ENCODE results near the gene ARHGEF3.

GRCh38 chr3:56762718-56763117 lies 39.0 kb downstream of the ARHGEF3 start:
- TF ChIP-seq EZH2 (IDR thresholded peaks at IDR 0.05; ENCODE audit: borderline replicate concordance, low read length) (no peak), CTCF (IDR thresholded peaks at IDR 0.05; ENCODE audit: low read length) (no peak)
